HepG2 (cell line): Measurements from ENCODE around the gene NID2. TPM values are rescaled to one million over a fixed set of nuclear protein-coding genes. Genes with fewer than 3 reads are reported as not detected.

Source experiments
- ATAC-seq: fragments of 200-7000 bp; cut with Tn5 transposase; 3 replicates; pipeline ENCODE4 v1.9.1; 2020; ENCODE audit warnings: mild to moderate bottlenecking, moderate library complexity
- BruUV-seq: library from RNA; stranded (reverse); fragments of 400-500 nt; replicated peaks from 2 replicates; lab custom pipeline; 2021; lab: Mats Ljungman, UMichigan
- CTCF ChIA-PET: fragments of 300-600 bp; formaldehyde crosslinking; extraction: SDS; loops from one replicate; lab custom pipeline; 2021; ENCODE audit warnings: low total read pairs, inconsistent platforms, low intra/inter-chr PET ratio; lab: Yijun Ruan, JAX
- POLR2A ChIA-PET: fragments of 350-600 bp; sonication (Branson Sonifier 250); formaldehyde crosslinking; loops from one replicate; lab custom pipeline; 2020; ENCODE audit warnings: antibody characterized with exemption, inconsistent platforms; lab: Yijun Ruan, JAX
- DNase-seq: peaks from one replicate; pipeline ENCODE4 v3.0.0-alpha.2; 2015; ENCODE audit warnings: low spot score
- FAIRE-seq: peaks from 3 replicates; lab custom pipeline; 2011; peaks lifted over from hg19 to GRCh38; lab: Jason Lieb, UNC
- H2AFZ ChIP-seq: one replicate; pipeline ENCODE4 v1.6.1; 2011; ENCODE audit warnings: low read length, inconsistent platforms
- H3K27ac ChIP-seq: fragments of 300-600 bp; 3 replicates; pipeline ENCODE4 v1.8.0; 2011; ENCODE audit warnings: mixed run types, mild to moderate bottlenecking, mixed read lengths, low read length, inconsistent platforms; ENCODE audit not compliant: insufficient read depth; ENCODE audit errors: extremely low read length
- H3K27me3 ChIP-seq, 2 experiments: fragments of 200-600 bp in 1 of 2; 2 replicates in 1 of 2; 3 replicates in 1 of 2; pipeline versions ENCODE4 v1.6.0 to v1.8.0; 2011; ENCODE audit warnings: low read length in 2 of 2, mild to moderate bottlenecking in 2 of 2, moderate library complexity in 2 of 2, inconsistent platforms in 1 of 2; ENCODE audit not compliant: insufficient read depth in 2 of 2, control insufficient read depth in 1 of 2
- H3K36me3 ChIP-seq, 2 experiments: fragments of 200-600 bp in 1 of 2; replicated peaks in 1 of 2; 2 replicates in 1 of 2; 3 replicates in 1 of 2; pipeline versions ENCODE4 v1.5.1 to v1.8.0; 2011; ENCODE audit warnings: low read length in 2 of 2, inconsistent platforms in 1 of 2; ENCODE audit not compliant: insufficient read depth in 2 of 2, control insufficient read depth in 1 of 2
- H3K4me1 ChIP-seq: 2 replicates; pipeline ENCODE4 v1.5.1; 2012; ENCODE audit warnings: low read length, inconsistent platforms; ENCODE audit not compliant: insufficient read depth
- H3K4me2 ChIP-seq: 2 replicates; pipeline ENCODE4 v1.6.0; 2011; ENCODE audit warnings: low read depth, low read length, inconsistent platforms
- H3K4me3 ChIP-seq, 3 experiments: fragments of 200-600 bp in 1 of 3; sonication (generic), shearing (Covaris generic) in 1 of 3; replicated peaks in 1 of 3; 2 replicates each; pipeline ENCODE4 v1.5.1; 2011 to 2016; ENCODE audit warnings: low read length in 3 of 3, inconsistent platforms in 2 of 3, low read depth in 2 of 3, mild to moderate bottlenecking in 2 of 3, control low read depth in 1 of 3, mixed read lengths in 1 of 3; ENCODE audit not compliant: insufficient read depth in 1 of 3
- H3K79me2 ChIP-seq: one replicate; pipeline ENCODE4 v1.6.1; 2011; ENCODE audit warnings: low read length, inconsistent platforms; ENCODE audit not compliant: insufficient read depth
- H3K9ac ChIP-seq: 2 replicates; pipeline ENCODE4 v1.6.0; 2011; ENCODE audit warnings: mild to moderate bottlenecking, low read depth, low read length, inconsistent platforms; ENCODE audit not compliant: insufficient read depth
- H3K9me3 ChIP-seq: 2 replicates; pipeline ENCODE4 v1.5.1; 2012; ENCODE audit warnings: mild to moderate bottlenecking, low read length
- H4K20me1 ChIP-seq: 2 replicates; pipeline ENCODE4 v1.6.0; 2011; ENCODE audit warnings: inconsistent platforms, mild to moderate bottlenecking, low read length, moderate library complexity; ENCODE audit not compliant: insufficient read depth
- ARID2 ChIP-seq: sonication (generic); formaldehyde crosslinking; IDR thresholded peaks from 2 replicates; pipeline ENCODE4 v1.8.1; 2022; ENCODE audit warnings: mild to moderate bottlenecking, missing genetic modification reagents, borderline replicate concordance
- CTCF ChIP-seq: sonication (generic); formaldehyde crosslinking; IDR thresholded peaks from 2 replicates; pipeline ENCODE4 v1.5.0; 2020; ENCODE audit warnings: mild to moderate bottlenecking, missing genetic modification reagents, moderate library complexity
- ERF ChIP-seq: IDR thresholded peaks from 2 replicates; pipeline ENCODE4 v1.6.1; 2018; ENCODE audit warnings: missing biosample characterization, missing genetic modification reagents
- GLI4 ChIP-seq: sonication (generic); formaldehyde crosslinking; IDR thresholded peaks from 2 replicates; pipeline ENCODE4 v1.5.1; 2020; ENCODE audit warnings: missing genetic modification reagents, mild to moderate bottlenecking, moderate library complexity, borderline replicate concordance
- HMG20A ChIP-seq: IDR thresholded peaks from 2 replicates; pipeline ENCODE4 v1.6.1; 2016; ENCODE audit warnings: borderline replicate concordance
- HOXA3 ChIP-seq: sonication (generic); formaldehyde crosslinking; IDR thresholded peaks from 2 replicates; pipeline ENCODE4 v1.5.0; 2020; ENCODE audit warnings: missing genetic modification reagents
- KAT8 ChIP-seq: IDR thresholded peaks from 2 replicates; pipeline ENCODE4 v1.6.1; 2016; ENCODE audit warnings: missing genetic modification reagents, missing compliant biosample characterization
- MAFF ChIP-seq: IDR thresholded peaks from 2 replicates; pipeline ENCODE4 v1.6.1; 2011; ENCODE audit warnings: low read depth, low read length, improper control_type of control experiment
- PCBP2 ChIP-seq: fragments of 200-400 bp; formaldehyde crosslinking; optimal IDR thresholded peaks from 2 replicates; pipeline ENCODE3; 2018; ENCODE audit warnings: low read length, low read depth; ENCODE audit not compliant: poor library complexity, severe bottlenecking
- RAD21 ChIP-seq: fragments of 450-650 bp; formaldehyde crosslinking; IDR thresholded peaks from 2 replicates; pipeline ENCODE4 v1.5.0; 2020; ENCODE audit warnings: mild to moderate bottlenecking
- RXRA ChIP-seq: sonication (generic); formaldehyde crosslinking; IDR thresholded peaks from 2 replicates; pipeline ENCODE4 v1.5.1; 2020; ENCODE audit warnings: missing genetic modification reagents
- RXRB ChIP-seq: IDR thresholded peaks from 2 replicates; pipeline ENCODE4 v1.6.1; 2016; ENCODE audit warnings: borderline replicate concordance, missing genetic modification reagents, missing compliant biosample characterization
- SMC3 ChIP-seq: IDR thresholded peaks from 2 replicates; pipeline ENCODE4 v1.6.1; 2011; ENCODE audit warnings: low read length, improper control_type of control experiment
- SNAI1 ChIP-seq: sonication (generic); formaldehyde crosslinking; IDR thresholded peaks from 2 replicates; pipeline ENCODE4 v1.5.0; 2020; ENCODE audit warnings: mild to moderate bottlenecking, missing genetic modification reagents, borderline replicate concordance
- STAG1 ChIP-seq: sonication (generic); formaldehyde crosslinking; IDR thresholded peaks from 2 replicates; pipeline ENCODE4 v1.4.0; 2020; ENCODE audit warnings: missing genetic modification reagents
- TARDBP ChIP-seq: sonication (generic); formaldehyde crosslinking; IDR thresholded peaks from 2 replicates; pipeline ENCODE4 v1.8.0; 2022; ENCODE audit warnings: mild to moderate bottlenecking, missing genetic modification reagents
- XBP1 ChIP-seq: sonication (generic); formaldehyde crosslinking; IDR thresholded peaks from 2 replicates; pipeline ENCODE4 v1.5.0; 2020; ENCODE audit warnings: missing genetic modification reagents
- XRCC5 ChIP-seq: fragments of 200-400 bp; formaldehyde crosslinking; optimal IDR thresholded peaks from 2 replicates; pipeline ENCODE3; 2017; ENCODE audit warnings: mild to moderate bottlenecking, low read length
- ZNF44 ChIP-seq: sonication (generic); formaldehyde crosslinking; IDR thresholded peaks from 2 replicates; pipeline ENCODE4 v1.5.1; 2020; ENCODE audit warnings: mild to moderate bottlenecking, missing genetic modification reagents
- ZNF530 ChIP-seq: sonication (generic); formaldehyde crosslinking; IDR thresholded peaks from 2 replicates; pipeline ENCODE4 v1.5.0; 2020; ENCODE audit warnings: low read depth, mild to moderate bottlenecking, missing genetic modification reagents
- ZNF746 ChIP-seq: sonication (generic); formaldehyde crosslinking; IDR thresholded peaks from 2 replicates; pipeline ENCODE4 v1.8.0; 2022; ENCODE audit warnings: mild to moderate bottlenecking, missing genetic modification reagents
- WGBS: methylation state at CpG from one replicate; pipeline ENCODE4 v1.1.6; 2017; ENCODE audit warnings: low lambda C conversion rate; 5-methylcytosine and 5-hydroxymethylcytosine counted together
- in situ Hi-C: cut with HindIII; loops from 2 replicates; pipeline ENCODE4 v1.10.0; 2017; ENCODE audit warnings: low pct_unique_long_range_greater_than_20kb; ENCODE audit not compliant: extremely low pct_ligation_motif_present
- intact Hi-C: fragments of 100-400 bp; cut with micrococcal nuclease; formaldehyde crosslinking; loops from one replicate; pipeline ENCODE4 v1.10.0; 2022; ENCODE audit not compliant: unreplicated experiment
- polyA plus RNA-seq, 8 experiments: library from polyadenylated mRNA; depleted of rRNA in 3 of 8; stranded (reverse) in 7 of 8; unstranded in 1 of 8; fragments of >200 nt; fragmentation: Illumina TruSeq in 4 of 8; extraction: Trizol in 4 of 8; gene quantifications; 2 replicates each; pipeline versions ENCODE4 v1.2.1 to v1.2.3, GENCODE V29; 2011 to 2016; ENCODE audit warnings: low read depth in 4 of 8, missing spikeins in 1 of 8, mixed read lengths in 1 of 8; ENCODE audit not compliant: insufficient read depth in 1 of 8
- total RNA-seq, 5 experiments: library from RNA; depleted of rRNA; stranded (reverse); fragments of >200 nt; fragmentation: Illumina TruSeq; extraction: Trizol; gene quantifications; 2 replicates each; pipeline ENCODE4 v1.2.3, GENCODE V29; 2016; ENCODE audit warnings: low read depth in 1 of 5
- TF ChIP-seq, protein P1 (sequence below): sonication (generic); formaldehyde crosslinking; IDR thresholded peaks from 2 replicates; pipeline ENCODE4 v1.5.0; 2020; ENCODE audit warnings: missing genetic modification reagents, mild to moderate bottlenecking, borderline replicate concordance

The NID2 gene
- total and polyA plus RNA-seq, 2 of the 13 experiments (the other 11 are each of a cell fraction or from before 2014, with no cell fraction given) = 0.11 TPM; not detected in 1

- DNase-seq (peak; percentile 21), ATAC-seq (peak; percentile 98), FAIRE-seq (no peak)
- ChIA-PET POLR2A (no interaction called here), CTCF (interaction anchor here (1.4 kb wide), 1 partner anchor 88 kb away, joined by 23 read pairs; no protein-coding TSS in a partner anchor)
- no peak overlapping the region for H3K27ac ChIP-seq
- no peak overlapping the region for H2AFZ ChIP-seq
- H4K20me1 ChIP-seq = no peaks in the 10 kb centered on the region
- no peaks in the 10 kb centered on the region for H3K36me3 ChIP-seq
- 12% methylated on average over 5 of the region's 5 CpGs for WGBS
- H3K4me3 ChIP-seq = no peak overlapping the region
- in situ Hi-C loops (loop anchor here (5.0 kb wide), 1 partner anchor 89 kb away; no protein-coding TSS in a partner anchor), intact Hi-C loops (loop anchor here (1.0 kb wide), 1 partner anchor 88 kb away; no protein-coding TSS in a partner anchor)
- no peak overlapping the region for H3K9ac ChIP-seq
- no TSS peak for BruUV-seq
- TF ChIP-seq RXRA (CRISPR knock-in tag) (no peak), XBP1 (CRISPR knock-in tag) (no peak), GLI4 (CRISPR knock-in tag) (no peak), ARID2 (CRISPR knock-in tag) (no peak), CTCF (CRISPR knock-in tag) (peak; percentile 63), SMC3 (peak; percentile 49), TARDBP (no peak), MAFF (no peak), ZNF530 (CRISPR knock-in tag) (no peak), HOXA3 (CRISPR knock-in tag) (no peak), RXRB (CRISPR knock-in tag) (no peak), STAG1 (CRISPR knock-in tag) (peak; percentile 57), PCBP2 (no peak), ERF (CRISPR knock-in tag) (no peak), SNAI1 (no peak), ZNF746 (CRISPR knock-in tag) (no peak), KAT8 (CRISPR knock-in tag) (no peak), ZNF44 (CRISPR knock-in tag) (no peak), HMG20A (CRISPR knock-in tag) (no peak), XRCC5 (peak; percentile 21), RAD21 (CRISPR knock-in tag) (peak; percentile 32; the same call in 1 of the 2 replicates)
- TF ChIP-seq, protein P1, sequence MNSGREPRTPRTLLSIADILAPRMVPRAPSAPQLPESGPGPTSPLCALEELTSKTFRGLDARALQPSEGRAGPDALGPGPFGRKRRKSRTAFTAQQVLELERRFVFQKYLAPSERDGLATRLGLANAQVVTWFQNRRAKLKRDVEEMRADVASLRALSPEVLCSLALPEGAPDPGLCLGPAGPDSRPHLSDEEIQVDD = no peak
- peaks cover 2 to 27% of the 10 kb centered on the region in 2 experiments; a peak in 3 of 5 replicates for H3K27me3 ChIP-seq
- no peaks in the 10 kb centered on the region for H3K4me1 ChIP-seq
- H3K9me3 ChIP-seq = no peaks in the 10 kb centered on the region
- H3K79me2 ChIP-seq = no peaks in the 10 kb centered on the region
- H3K4me2 ChIP-seq = no peak overlapping the region
These were observed 25.2 kb downstream of the NID2 start for GRCh38 chr14:52043690-52044089.
